Mesenchymal stem cell (in vitro differentiated cells and primary cell): ENCODE data around the gene AZU1.

ENCODE experiments used
- DNase-seq: peaks from one replicate; pipeline ENCODE4 v3.0.0-alpha.2; 2013
- H2AFZ ChIP-seq: one replicate; pipeline ENCODE4 v1.6.1; 2013; ENCODE audit warnings: low read depth, mild to moderate bottlenecking, control low read depth, inconsistent platforms, low read length, moderate library complexity
- H2AK5ac ChIP-seq: 2 replicates; pipeline ENCODE4 v1.6.1; 2013; ENCODE audit warnings: low read length, moderate library complexity, mild to moderate bottlenecking, inconsistent platforms; ENCODE audit not compliant: severe bottlenecking
- H2BK120ac ChIP-seq: one replicate; pipeline ENCODE4 v1.6.1; 2013; ENCODE audit warnings: low read depth, mild to moderate bottlenecking, inconsistent platforms, low read length, moderate library complexity
- H2BK12ac ChIP-seq, 2 experiments: one replicate each; pipeline ENCODE4 v1.6.1; 2013; ENCODE audit warnings: inconsistent platforms in 2 of 2, low read length in 2 of 2, mild to moderate bottlenecking in 2 of 2, moderate library complexity in 2 of 2, control low read depth in 1 of 2
- H2BK15ac ChIP-seq: one replicate; pipeline ENCODE4 v1.6.1; 2013; ENCODE audit warnings: mild to moderate bottlenecking, low read depth, inconsistent platforms; ENCODE audit not compliant: poor library complexity, severe bottlenecking
- H2BK5ac ChIP-seq: 2 replicates; pipeline ENCODE4 v1.6.1; 2013; ENCODE audit warnings: low read depth, mild to moderate bottlenecking, low read length, control low read depth, inconsistent platforms; ENCODE audit not compliant: poor library complexity, severe bottlenecking
- H3K14ac ChIP-seq, 2 experiments: one replicate each; pipeline ENCODE4 v1.6.1; 2013; ENCODE audit warnings: inconsistent platforms in 2 of 2, low read length in 2 of 2, control low read depth in 1 of 2, mild to moderate bottlenecking in 1 of 2, moderate library complexity in 1 of 2
- H3K18ac ChIP-seq, 2 experiments: one replicate each; pipeline ENCODE4 v1.6.1; 2013; ENCODE audit warnings: inconsistent platforms in 2 of 2, low read length in 2 of 2, control low read depth in 1 of 2, low read depth in 1 of 2, mild to moderate bottlenecking in 1 of 2
- H3K23ac ChIP-seq, 2 experiments: one replicate each; pipeline ENCODE4 v1.6.1; 2013; ENCODE audit warnings: inconsistent platforms in 2 of 2, low read length in 2 of 2, mild to moderate bottlenecking in 2 of 2, moderate library complexity in 2 of 2, control low read depth in 1 of 2
- H3K27ac ChIP-seq: 2 replicates; pipeline ENCODE4 v1.5.1; 2013; ENCODE audit warnings: mild to moderate bottlenecking, moderate library complexity, low read length, control low read depth, inconsistent platforms; ENCODE audit not compliant: poor library complexity, severe bottlenecking
- H3K27me3 ChIP-seq, 2 experiments: 2 replicates each; pipeline versions ENCODE4 v1.6.1 to v1.7.0; 2013; ENCODE audit warnings: low read length in 2 of 2, mild to moderate bottlenecking in 2 of 2, moderate library complexity in 2 of 2, control low read depth in 1 of 2, inconsistent platforms in 1 of 2; ENCODE audit not compliant: control insufficient read depth in 1 of 2, insufficient read depth in 1 of 2
- H3K36me3 ChIP-seq, 2 experiments: 2 replicates each; pipeline versions ENCODE4 v1.6.1 to v1.7.0; 2013; ENCODE audit warnings: low read length in 2 of 2, control low read depth in 1 of 2, inconsistent platforms in 1 of 2, low read depth in 1 of 2, mild to moderate bottlenecking in 1 of 2; ENCODE audit not compliant: insufficient read depth in 2 of 2, control insufficient read depth in 1 of 2
- H3K4ac ChIP-seq, 2 experiments: one replicate each; pipeline ENCODE4 v1.6.1; 2013; ENCODE audit warnings: inconsistent platforms in 2 of 2, low read length in 2 of 2, mild to moderate bottlenecking in 2 of 2, moderate library complexity in 2 of 2, control low read depth in 1 of 2, low read depth in 1 of 2
- H3K4me1 ChIP-seq: 2 replicates; pipeline ENCODE4 v1.6.1; 2013; ENCODE audit warnings: low read depth, low read length, control low read depth; ENCODE audit not compliant: control insufficient read depth, insufficient read depth
- H3K4me2 ChIP-seq: 2 replicates; pipeline ENCODE4 v1.6.1; 2013; ENCODE audit warnings: low read length, mild to moderate bottlenecking, inconsistent platforms; ENCODE audit not compliant: poor library complexity, severe bottlenecking
- H3K4me3 ChIP-seq, 2 experiments: 2 replicates each; pipeline versions ENCODE4 v1.5.1 to v1.7.0; 2013; ENCODE audit warnings: low read length in 2 of 2, mild to moderate bottlenecking in 2 of 2, control low read depth in 1 of 2, low read depth in 1 of 2; ENCODE audit not compliant: insufficient read depth in 1 of 2
- H3K79me1 ChIP-seq: replicated peaks from 2 replicates; pipeline ENCODE4 v1.6.1; 2013; ENCODE audit warnings: mild to moderate bottlenecking, control low read depth, low read length, inconsistent platforms; ENCODE audit not compliant: poor library complexity, severe bottlenecking
- H3K9ac ChIP-seq: 2 replicates; pipeline ENCODE4 v1.7.0; 2013; ENCODE audit warnings: mild to moderate bottlenecking, low read length, moderate library complexity
- H3K9me3 ChIP-seq: 2 replicates; pipeline ENCODE4 v1.7.0; 2013; ENCODE audit warnings: mild to moderate bottlenecking, low read length; ENCODE audit not compliant: control insufficient read depth
- H4K8ac ChIP-seq: one replicate; pipeline ENCODE4 v1.6.1; 2013; ENCODE audit warnings: inconsistent platforms, mild to moderate bottlenecking, low read length, moderate library complexity
- H4K91ac ChIP-seq: one replicate; pipeline ENCODE4 v1.6.1; 2013; ENCODE audit warnings: mild to moderate bottlenecking, low read length, inconsistent platforms
- WGBS: methylation state at CpG from one replicate; pipeline ENCODE4 v1.1.7; 2013; ENCODE audit warnings: mixed read lengths; 5-methylcytosine and 5-hydroxymethylcytosine counted together

The AZU1 gene

GRCh38 chr19:821231-821824 lies 6.3 kb upstream of the AZU1 start:
- peak overlapping the region; percentile 94 for H2BK15ac ChIP-seq
- peak overlapping the region in 1 of 2 experiments; percentile 72 for H3K14ac ChIP-seq
- H3K27ac ChIP-seq: no peak overlapping the region
- no peak overlapping the region for H3K4ac ChIP-seq
- no peak overlapping the region for H3K23ac ChIP-seq
- no peak overlapping the region for H3K9ac ChIP-seq
- peaks cover 21% of the 10 kb centered on the region for H3K4me1 ChIP-seq
- no peak overlapping the region for H4K91ac ChIP-seq
- H3K4me2 ChIP-seq: peak overlapping the region; percentile 87
- H3K9me3 ChIP-seq: no peaks in the 10 kb centered on the region
- no peak overlapping the region for H2BK5ac ChIP-seq
- DNase-seq: no peak
- no peaks in the 10 kb centered on the region for H3K79me1 ChIP-seq
- H3K36me3 ChIP-seq: peaks cover 0 to 1% of the 10 kb centered on the region in 2 experiments
- peak overlapping the region; percentile 44 to 70 for H3K4me3 ChIP-seq
- H4K8ac ChIP-seq: no peak overlapping the region
- peak overlapping the region in 1 of 2 experiments; percentile 64 for H3K18ac ChIP-seq
- H3K27me3 ChIP-seq: peaks cover 0 to 14% of the 10 kb centered on the region in 2 experiments
- 1% methylated on average over 22 of the region's 64 CpGs for WGBS
- no peak overlapping the region for H2AFZ ChIP-seq
- H2BK120ac ChIP-seq: peak overlapping the region; percentile 34
- H2AK5ac ChIP-seq: no peak overlapping the region
- H2BK12ac ChIP-seq: no peak overlapping the region

- Histone ChIP-seq H4K91ac (no peak within 1 kb of the TSS), H3K23ac (no peak within 1 kb of the TSS), H2BK12ac (peak within 1 kb of the TSS in 1 of 2 experiments; percentile 31), H3K27me3 (peaks cover 0 to 14% of the 10 kb centered on the region in 2 experiments), H3K18ac (peak within 1 kb of the TSS in 1 of 2 experiments; percentile 64), H3K9me3 (no peaks in the 10 kb centered on the region), H3K14ac (peak within 1 kb of the TSS in 1 of 2 experiments; percentile 72), H3K4me2 (peak within 1 kb of the TSS; percentile 97), H3K27ac (no peak within 1 kb of the TSS), H3K36me3 (no peaks in the 10 kb centered on the region), H2BK5ac (no peak within 1 kb of the TSS), H3K79me1 (no peaks in the 10 kb centered on the region), H4K8ac (peak within 1 kb of the TSS; percentile 64), H3K9ac (no peak within 1 kb of the TSS), H2AFZ (peak within 1 kb of the TSS; percentile 56), H3K4ac (no peak within 1 kb of the TSS), H3K4me3 (peak within 1 kb of the TSS; percentile 44 to 70), H2BK120ac (peak within 1 kb of the TSS; percentile 34), H3K4me1 (peaks cover 21% of the 10 kb centered on the region), H2AK5ac (no peak within 1 kb of the TSS), H2BK15ac (peak within 1 kb of the TSS; percentile 94)
- DNase-seq: no peak
- 1% methylated on average over 18 of the region's 86 CpGs for WGBS
Observed at GRCh38 chr19:821825-822503, 5.7 kb upstream of the AZU1 start, which contains the start of gene PLPPR3. Gene PLPPR3 (minus strand): TSS chr19:821955. CDS start chr19:821559, 396 bp downstream.

DNA sequence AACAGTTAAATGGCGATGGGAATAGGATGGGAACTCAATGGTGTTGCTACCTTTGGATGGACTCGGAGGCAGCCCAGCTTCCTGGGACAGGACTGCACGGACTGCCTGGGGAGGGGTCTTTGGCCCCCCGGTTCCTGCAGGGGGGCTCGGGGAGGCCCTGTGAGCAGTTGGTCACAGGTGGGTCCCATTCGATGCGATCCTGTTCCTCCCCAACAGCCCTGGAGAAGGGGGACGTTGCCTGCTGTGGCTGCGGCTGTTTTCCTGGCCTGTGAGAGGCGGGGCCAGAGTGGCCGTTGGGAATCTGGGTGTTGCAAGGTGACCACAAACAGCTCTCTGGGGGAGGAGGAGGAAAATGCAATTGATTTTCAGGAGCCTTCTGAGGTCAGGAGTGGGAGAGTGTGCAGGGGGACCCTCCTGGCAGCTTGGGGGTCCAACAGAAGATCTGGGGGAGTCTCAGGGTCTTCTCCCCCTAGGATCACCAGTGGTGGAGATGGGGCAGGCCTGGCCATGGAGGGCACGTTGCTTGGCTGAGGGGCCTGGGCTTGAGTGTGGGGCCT lies 4.0 kb upstream of the AZU1 start:
- Histone ChIP-seq H3K79me1 (no peaks in the 10 kb centered on the region), H3K36me3 (no peaks in the 10 kb centered on the region), H3K9me3 (no peaks in the 10 kb centered on the region), H3K18ac (peak overlapping the region in 1 of 2 experiments; percentile 54), H2BK12ac (peak overlapping the region in 1 of 2 experiments; percentile 5), H2BK5ac (no peak overlapping the region), H3K27ac (no peak overlapping the region), H2AK5ac (no peak overlapping the region), H4K8ac (no peak overlapping the region), H4K91ac (no peak overlapping the region), H3K23ac (no peak overlapping the region), H2AFZ (no peak overlapping the region), H3K4me1 (peaks cover 21% of the 10 kb centered on the region), H3K27me3 (peaks cover 0 to 17% of the 10 kb centered on the region in 2 experiments), H3K4ac (no peak overlapping the region), H3K14ac (no peak overlapping the region), H3K9ac (no peak overlapping the region), H2BK15ac (peak overlapping the region; percentile 3), H3K4me3 (no peak overlapping the region), H2BK120ac (peak overlapping the region; percentile 15), H3K4me2 (no peak overlapping the region)
- 62% methylated on average over 12 of the region's 12 CpGs for WGBS
- DNase-seq: peak; percentile 44

- Histone ChIP-seq H3K9ac (no peak overlapping the region), H2BK15ac (no peak overlapping the region), H2BK12ac (peak overlapping the region in 1 of 2 experiments; percentile 39), H3K14ac (no peak overlapping the region), H3K27me3 (peaks cover 0 to 23% of the 10 kb centered on the region in 2 experiments), H3K4me2 (no peak overlapping the region), H3K9me3 (no peaks in the 10 kb centered on the region), H4K91ac (peak overlapping the region; percentile 61), H3K23ac (no peak overlapping the region), H2AFZ (no peak overlapping the region), H3K4ac (no peak overlapping the region), H3K4me1 (peaks cover 21% of the 10 kb centered on the region), H2BK5ac (no peak overlapping the region), H3K4me3 (no peak overlapping the region), H3K27ac (no peak overlapping the region), H3K18ac (no peak overlapping the region), H3K36me3 (no peaks in the 10 kb centered on the region), H2BK120ac (no peak overlapping the region), H4K8ac (no peak overlapping the region), H3K79me1 (no peaks in the 10 kb centered on the region), H2AK5ac (no peak overlapping the region)
- DNase-seq: no peak
- WGBS: 85% methylated on average over 15 of the region's 15 CpGs
Observed at GRCh38 chr19:824885-825284, 2.8 kb upstream of the AZU1 start.
